MG63 (cell line): ENCODE data around the gene LBH. TPM values are rescaled to one million over a fixed set of nuclear protein-coding genes. Genes with fewer than 3 reads are reported as not detected.

Source experiments
- DNase-seq: peaks from one replicate; pipeline ENCODE4 v3.0.0-alpha.2; 2020
- H3K27me3 ChIP-seq: fragments of 250-450 bp; sonication (Bioruptor Pico); 2 replicates; pipeline ENCODE4 v1.5.1; 2020; ENCODE audit warnings: mild to moderate bottlenecking, moderate library complexity
- H3K36me3 ChIP-seq: fragments of 250-450 bp; sonication (Bioruptor Pico); 2 replicates; pipeline ENCODE4 v1.5.1; 2020; ENCODE audit warnings: mild to moderate bottlenecking, moderate library complexity
- H3K4me3 ChIP-seq: fragments of 250-450 bp; sonication (Bioruptor Pico); 2 replicates; pipeline ENCODE4 v1.5.1; 2020; ENCODE audit warnings: mild to moderate bottlenecking, moderate library complexity
- H3K9me3 ChIP-seq: fragments of 250-450 bp; sonication (Bioruptor Pico); 2 replicates; pipeline ENCODE4 v1.5.1; 2020; ENCODE audit warnings: mild to moderate bottlenecking, moderate library complexity
- total RNA-seq: library from RNA; depleted of rRNA; stranded (reverse); fragments of >200 nt; shearing (Covaris generic); gene quantifications from 2 replicates; pipeline ENCODE4 v1.2.3, GENCODE V29; 2014; ENCODE audit warnings: low replicate concordance

LBH gene
- total RNA-seq, 1 experiment from 2014 or later: 60.0 TPM

DNA sequence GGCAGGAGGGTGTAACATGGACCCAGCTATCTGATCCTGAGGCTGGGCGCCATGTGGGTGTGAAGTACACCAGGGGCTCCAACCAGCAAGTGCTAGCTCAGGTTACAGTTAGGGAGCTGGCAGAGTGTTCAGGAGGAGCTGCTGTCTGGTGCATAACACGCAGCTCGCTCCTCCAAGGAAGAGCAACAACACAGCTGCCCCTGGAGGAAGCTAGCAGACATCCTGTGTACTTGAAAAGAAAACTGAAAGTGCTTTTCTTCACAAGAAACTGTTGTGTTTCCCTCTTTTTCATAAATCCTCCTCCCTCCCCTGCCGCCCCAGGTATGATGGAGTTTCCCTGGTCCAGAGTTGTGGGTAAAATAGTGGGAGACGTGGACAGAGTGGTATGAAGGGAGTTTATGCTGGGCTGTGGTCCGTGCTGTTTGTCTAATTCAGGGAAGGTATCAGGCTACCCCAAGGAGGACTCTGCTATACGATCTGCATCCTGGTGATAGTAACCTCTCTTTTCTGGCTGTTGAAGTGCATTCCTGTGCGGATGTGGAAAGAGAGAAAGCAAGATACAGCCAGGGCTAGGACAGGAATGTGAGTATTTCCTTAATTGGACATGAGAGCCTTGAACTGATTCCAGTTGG is 6.1 kb upstream of the LBH start:
- Histone ChIP-seq H3K27me3 (no peaks in the 10 kb centered on the region), H3K36me3 (no peaks in the 10 kb centered on the region), H3K4me3 (peak overlapping the region; percentile 12), H3K9me3 (no peaks in the 10 kb centered on the region)
- DNase-seq: peak; percentile 58

DNA sequence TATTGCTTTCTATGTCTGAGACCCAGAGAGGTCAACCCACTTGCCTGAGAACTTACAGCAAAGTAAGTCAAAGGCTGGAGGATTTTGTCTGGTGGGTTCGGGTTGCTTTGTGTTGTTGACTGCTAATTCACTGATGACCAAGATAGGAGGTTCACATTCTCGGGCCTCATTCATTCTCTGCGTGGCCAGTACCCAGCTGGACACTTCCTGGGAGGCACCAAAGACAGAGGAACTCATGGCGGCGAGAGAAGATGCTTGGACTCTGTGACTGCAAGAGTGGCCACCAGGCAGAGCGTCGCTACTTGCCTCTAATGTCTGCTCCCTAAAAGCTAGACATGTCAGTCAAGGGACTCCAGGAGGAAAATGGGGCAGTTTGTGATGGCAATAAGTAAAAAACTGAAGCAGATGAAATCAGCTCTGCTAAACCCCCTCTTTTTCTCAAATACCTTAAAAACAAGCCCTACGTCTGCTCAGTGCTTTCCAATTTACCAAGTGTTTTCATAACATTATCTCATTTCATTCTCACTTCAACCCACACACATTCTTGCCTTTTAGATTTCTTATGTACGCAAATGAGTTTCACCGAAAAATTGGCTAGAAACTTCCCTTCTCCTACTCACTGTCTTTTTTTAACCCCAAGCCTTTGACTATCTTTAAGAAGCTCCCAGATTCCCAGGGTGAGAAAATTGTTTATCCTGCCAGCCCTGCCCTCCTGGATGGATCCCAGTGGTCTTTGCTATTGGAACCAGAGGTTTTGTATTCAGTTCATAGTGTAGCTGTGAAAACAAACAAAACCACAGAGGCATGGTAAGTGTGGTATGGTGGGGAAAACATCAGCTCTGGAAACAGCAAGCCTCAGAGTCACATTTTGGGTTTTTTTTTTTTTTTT is 4.9 kb upstream of the LBH start:
- no peaks in the 10 kb centered on the region for H3K36me3 ChIP-seq
- H3K27me3 ChIP-seq: no peaks in the 10 kb centered on the region
- no peaks in the 10 kb centered on the region for H3K9me3 ChIP-seq
- DNase-seq: peak; percentile 72
- no peak overlapping the region for H3K4me3 ChIP-seq

DNA sequence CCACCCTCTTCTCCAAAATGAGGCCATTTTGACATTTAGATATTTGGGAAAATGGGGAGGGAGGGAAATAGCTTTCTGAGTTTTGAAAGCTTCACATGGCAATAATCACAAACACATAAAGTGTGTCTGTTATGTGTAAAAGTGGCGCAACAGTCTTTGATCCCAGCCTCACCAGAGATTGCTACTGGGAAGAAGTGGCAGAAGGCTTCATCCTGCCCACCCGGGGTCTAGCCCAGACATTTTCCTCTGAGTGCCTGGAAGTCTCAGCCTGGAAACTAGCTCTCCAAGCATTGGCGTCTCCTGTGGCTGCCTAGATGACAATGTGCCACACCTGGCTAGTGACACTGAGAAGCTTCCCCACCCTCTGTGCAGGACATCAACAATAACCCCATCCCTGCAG is 1.7 kb upstream of the LBH start:
- Histone ChIP-seq H3K27me3 (no peaks in the 10 kb centered on the region), H3K4me3 (no peak overlapping the region), H3K36me3 (peaks cover 3% of the 10 kb centered on the region), H3K9me3 (no peaks in the 10 kb centered on the region)
- no peak for DNase-seq

DNA sequence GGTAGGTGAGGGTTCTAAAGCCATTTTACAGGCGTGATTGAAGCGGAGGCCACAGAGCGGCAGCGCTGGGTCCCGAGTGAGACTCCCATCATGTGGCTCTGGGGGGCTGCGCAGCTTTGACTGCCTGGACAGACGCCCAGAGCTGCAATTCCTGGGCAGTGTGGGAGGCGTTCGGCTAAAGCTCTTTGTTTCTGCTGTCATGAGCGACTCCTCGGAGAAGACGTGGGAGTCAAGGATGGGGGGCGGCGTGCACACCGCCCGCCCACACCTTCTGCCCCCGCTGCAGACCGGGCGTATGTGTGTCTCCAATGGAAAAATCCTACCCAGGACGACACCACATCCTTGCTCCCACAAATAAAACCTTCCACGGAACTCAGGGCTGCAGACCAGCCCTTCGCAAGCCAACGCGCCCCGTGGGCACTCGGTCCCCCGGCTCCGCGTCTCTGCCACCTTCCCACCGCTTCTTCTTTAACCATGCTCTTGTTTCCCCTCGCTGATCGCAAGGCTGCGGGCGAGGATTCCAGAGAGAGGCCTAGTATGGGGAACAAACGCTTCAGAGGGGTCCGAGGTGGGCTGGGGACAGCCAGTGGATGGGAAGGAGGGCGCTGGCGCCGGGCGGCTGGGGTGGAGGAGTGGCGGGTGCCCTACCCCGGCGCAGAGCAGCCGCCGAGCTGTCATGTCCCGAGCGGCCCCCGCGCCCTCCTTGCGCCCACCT is 680 bp upstream of the LBH start:
- no peaks in the 10 kb centered on the region for H3K27me3 ChIP-seq
- H3K9me3 ChIP-seq: no peaks in the 10 kb centered on the region
- DNase-seq: no peak
- H3K36me3 ChIP-seq: peaks cover 13% of the 10 kb centered on the region
- H3K4me3 ChIP-seq: peak overlapping the region; percentile 77

DNA sequence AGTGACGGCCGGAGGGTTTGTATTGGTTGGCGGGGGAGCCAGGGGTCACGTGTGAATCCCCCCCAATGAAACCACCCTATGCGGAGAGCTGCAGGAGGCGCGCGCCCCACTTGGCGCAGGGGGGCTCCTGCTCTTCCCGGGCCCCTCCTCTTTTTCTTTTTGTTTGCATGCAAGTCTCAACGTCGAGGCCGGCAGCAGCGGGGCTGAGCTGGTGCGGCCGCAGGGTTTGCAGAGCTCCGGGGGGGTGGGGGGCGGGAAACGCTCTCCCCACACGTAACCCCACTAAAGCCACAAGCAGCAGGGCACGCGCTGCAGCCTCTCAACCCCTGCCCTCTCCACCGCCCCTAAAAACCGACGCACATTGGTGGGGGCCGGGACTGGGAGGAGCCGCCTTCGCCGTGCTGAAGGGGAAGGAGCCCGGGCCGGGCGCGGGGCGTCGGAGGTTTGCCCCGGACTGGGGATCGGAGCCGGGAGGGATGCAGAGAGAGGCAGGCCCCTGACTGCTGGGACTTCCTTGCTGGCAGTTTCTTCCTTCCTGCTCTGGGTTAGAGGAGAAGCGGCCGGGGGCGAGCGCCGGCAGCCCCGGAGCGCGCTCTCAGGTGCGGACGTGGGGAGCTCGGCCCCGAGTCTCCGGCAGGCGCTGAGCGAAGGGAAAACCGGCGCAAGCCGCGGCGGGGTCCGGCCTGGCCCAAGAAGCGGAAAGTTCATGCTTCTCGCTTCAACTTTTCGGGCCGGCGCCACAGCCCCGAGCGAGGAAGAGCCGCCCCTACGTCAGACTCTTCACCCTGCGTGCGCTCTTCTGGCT is 864 bp downstream of the LBH start:
- Histone ChIP-seq H3K36me3 (peaks cover 29% of the 10 kb centered on the region), H3K9me3 (no peaks in the 10 kb centered on the region), H3K4me3 (peak overlapping the region; percentile 77), H3K27me3 (no peaks in the 10 kb centered on the region)
- peak; percentile 53 for DNase-seq

DNA sequence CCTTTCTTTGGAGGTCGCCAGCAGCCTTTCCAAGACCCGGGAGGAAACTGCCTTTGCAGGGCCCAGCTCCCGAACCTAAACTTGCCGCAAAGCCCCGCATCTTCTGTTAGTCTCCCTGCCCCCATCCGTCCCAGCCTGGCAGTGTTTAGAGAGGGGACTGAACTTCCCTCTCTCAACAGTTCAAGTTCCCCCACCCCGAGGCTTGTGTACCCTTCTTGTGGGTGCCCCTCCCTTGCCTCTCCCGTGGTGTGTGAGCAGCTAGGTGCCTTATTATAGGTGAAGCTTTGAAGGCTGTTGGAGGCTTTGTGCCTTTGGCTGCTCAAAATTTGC is 1.4 kb downstream of the LBH start:
- H3K27me3 ChIP-seq: no peaks in the 10 kb centered on the region
- no peaks in the 10 kb centered on the region for H3K9me3 ChIP-seq
- H3K4me3 ChIP-seq: peak overlapping the region; percentile 77
- peaks cover 34% of the 10 kb centered on the region for H3K36me3 ChIP-seq
- DNase-seq: no peak

DNA sequence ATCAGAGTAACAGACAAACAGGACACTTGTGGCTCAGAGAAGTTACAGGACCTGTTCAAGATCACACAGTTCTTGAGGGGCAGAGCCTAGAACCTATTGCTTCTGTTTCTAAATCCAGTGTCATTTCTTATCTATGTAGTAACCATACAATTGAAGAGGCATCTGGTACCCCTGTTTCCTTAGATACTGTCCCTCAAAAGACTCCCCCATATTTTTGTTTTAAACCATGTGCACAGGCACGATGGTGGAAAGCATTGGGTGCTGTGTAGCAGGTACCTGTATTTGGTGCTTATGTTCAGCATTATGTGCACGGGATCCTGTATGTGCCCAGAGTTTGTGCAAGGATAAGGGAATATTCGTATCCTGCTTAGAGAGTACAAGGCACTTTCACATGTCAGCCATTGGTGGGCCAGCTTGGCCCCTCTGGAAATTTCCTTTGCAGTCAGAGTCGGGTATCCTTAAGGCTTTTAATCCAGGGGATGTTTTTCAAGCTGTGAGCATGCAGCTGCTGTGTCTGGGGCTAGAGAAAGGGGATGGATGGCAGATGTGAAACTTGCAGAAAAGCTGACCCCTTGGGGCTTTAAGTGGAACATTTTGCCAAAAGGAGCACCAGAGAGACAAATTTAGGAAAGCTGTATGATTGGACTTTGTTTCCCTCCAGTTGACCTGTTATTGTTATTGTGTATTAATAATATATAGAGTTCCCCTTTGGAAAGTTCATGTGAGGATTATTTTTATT is 2.1 kb downstream of the LBH start:
- Histone ChIP-seq H3K4me3 (peak overlapping the region; percentile 77), H3K27me3 (no peaks in the 10 kb centered on the region), H3K36me3 (peaks cover 37% of the 10 kb centered on the region), H3K9me3 (no peaks in the 10 kb centered on the region)
- no peak for DNase-seq

DNA sequence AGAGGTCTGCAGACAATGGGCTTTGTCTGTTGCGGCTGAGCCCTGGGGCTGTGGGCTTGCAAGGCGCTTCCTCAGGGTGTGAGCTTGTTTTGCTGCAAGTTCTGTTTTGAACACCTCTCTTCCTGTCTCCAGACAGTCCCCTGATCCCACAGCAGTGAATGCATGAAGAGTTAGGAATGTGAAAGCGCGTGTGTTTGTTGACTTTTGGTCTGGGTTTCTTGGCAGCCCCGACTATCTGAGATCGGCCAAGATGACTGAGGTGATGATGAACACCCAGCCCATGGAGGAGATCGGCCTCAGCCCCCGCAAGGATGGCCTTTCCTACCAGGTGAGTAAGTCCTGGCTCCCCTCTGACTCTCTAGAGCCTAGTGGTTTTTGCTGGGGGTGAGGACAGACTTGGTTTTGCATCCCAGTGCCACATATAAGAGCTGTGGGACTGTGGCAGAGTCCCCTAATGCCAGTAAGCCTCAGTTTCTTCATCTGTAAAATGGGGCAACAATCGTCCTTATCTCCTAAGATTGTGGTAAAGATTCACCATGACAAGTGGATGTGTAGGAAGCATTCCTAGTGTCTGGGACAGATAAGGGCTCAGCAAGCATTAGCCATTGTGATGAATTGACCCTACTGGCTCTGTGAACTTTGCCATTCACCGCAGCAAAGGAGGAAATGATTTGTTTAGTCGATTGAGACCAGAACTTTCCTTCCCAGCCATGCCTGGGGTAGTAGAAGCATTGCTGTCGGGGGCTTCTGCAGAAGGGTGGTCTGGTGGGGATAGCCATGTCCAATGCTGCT is 3.0 kb downstream of the LBH start:
- Histone ChIP-seq H3K9me3 (no peaks in the 10 kb centered on the region), H3K27me3 (no peaks in the 10 kb centered on the region)

DNA sequence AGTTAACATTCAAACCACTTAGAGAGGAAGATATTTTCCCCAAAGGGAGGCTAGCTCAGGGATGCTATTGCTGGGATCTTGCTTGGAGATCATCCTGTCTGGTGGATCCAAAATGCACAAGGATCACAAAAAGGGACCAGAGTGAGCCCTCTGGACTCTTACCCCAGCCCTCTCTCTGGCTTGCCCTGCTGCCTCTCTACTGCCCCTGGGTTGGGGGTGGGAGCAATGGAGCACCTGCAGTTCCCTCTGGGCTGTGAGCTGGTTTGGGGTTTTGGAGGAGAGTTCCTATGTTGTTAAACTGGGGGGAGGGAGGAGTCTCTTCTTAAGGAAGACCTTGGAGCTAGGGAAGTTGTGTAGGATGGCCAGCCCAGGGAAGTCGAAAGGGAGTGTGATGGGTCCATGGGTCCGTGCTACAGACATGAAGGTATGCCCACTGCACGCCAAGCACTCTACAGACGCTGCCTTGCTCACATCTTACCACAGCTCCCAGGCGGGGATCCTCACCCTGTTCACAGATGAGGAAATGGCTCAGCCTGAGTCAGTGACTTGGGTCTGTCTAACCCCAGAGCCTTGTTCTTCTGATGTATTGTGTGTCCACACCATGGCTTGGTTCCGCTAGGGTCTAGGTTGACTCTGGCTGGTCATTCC is 3.8 kb downstream of the LBH start:
- H3K36me3 ChIP-seq: peaks cover 50% of the 10 kb centered on the region
- no peak for DNase-seq
- H3K9me3 ChIP-seq: no peaks in the 10 kb centered on the region
- H3K4me3 ChIP-seq: no peak overlapping the region
- H3K27me3 ChIP-seq: no peaks in the 10 kb centered on the region

More for the DNA sequence above, 3.0 kb downstream of the LBH start:
- Histone ChIP-seq H3K36me3 (peaks cover 43% of the 10 kb centered on the region), H3K4me3 (peak overlapping the region; percentile 77)
- peak; percentile 88 for DNase-seq

DNA sequence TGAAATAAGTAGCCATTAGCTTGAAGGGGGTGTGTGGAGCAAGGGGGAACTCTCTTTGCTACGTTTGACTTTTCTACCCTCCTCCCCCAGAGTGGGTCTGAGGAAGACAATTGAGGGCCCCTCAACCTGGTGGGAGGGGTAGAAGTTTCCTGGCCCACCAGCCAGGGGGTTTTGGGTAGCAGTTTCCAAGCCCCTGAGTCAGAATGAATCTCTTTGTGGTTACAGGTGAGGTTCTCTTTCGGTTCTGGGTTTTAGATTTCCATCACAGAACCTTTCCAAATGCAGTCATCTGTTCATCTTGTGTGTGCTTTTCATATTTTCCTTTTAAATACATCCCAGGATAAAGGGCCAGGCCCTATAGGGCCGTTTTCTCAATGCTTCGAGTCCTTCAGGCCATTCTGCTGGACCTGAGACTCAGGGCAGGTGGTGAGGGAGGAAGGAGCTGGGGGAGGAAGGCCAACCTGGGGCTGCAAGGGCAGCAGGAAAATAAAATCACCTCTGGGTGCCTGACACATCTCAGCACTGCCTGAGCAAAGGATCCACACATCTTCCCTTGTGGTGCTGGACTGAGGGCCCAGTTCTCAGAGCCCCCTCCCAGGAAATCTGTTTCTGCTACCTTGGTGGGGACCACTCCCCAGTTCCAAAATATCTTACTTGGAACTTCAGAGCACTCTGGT is 4.7 kb downstream of the LBH start:
- H3K36me3 ChIP-seq: peaks cover 55% of the 10 kb centered on the region
- no peak for DNase-seq
- H3K4me3 ChIP-seq: no peak overlapping the region
- no peaks in the 10 kb centered on the region for H3K27me3 ChIP-seq
- no peaks in the 10 kb centered on the region for H3K9me3 ChIP-seq

DNA sequence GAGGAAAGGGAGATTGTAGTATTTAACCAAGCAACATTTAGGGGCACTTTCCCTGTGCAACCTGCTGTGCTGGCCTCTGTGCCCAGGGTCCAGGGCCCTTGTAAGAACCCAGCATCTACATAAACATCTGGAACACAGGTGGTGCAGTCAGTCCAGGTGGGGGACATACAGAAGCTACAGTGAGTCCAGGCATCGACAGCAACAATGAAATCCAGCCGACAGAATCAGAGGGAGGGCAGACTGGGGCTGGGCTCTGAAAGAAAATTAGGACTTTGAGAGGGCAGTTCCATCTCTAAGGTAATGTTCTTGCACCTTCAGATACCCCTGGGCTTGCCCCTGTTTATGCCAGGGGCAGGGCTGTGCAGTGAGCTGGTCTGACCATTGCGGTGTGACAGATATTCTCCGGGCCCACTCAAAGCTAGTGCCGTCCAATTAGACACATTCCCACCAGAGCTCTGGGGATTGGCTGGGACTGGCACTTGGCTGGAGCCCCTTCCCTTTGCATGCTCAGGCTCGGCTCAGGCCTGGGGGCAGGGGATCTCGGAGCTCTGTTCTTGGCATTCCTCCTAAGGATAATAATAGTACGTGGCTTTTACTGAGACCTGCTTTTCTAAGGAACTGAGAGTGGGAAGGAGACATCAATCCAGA is 5.4 kb downstream of the LBH start:
- peaks cover 56% of the 10 kb centered on the region for H3K36me3 ChIP-seq
- no peaks in the 10 kb centered on the region for H3K27me3 ChIP-seq
- no peak for DNase-seq
- H3K9me3 ChIP-seq: no peaks in the 10 kb centered on the region
- H3K4me3 ChIP-seq: no peak overlapping the region

DNA sequence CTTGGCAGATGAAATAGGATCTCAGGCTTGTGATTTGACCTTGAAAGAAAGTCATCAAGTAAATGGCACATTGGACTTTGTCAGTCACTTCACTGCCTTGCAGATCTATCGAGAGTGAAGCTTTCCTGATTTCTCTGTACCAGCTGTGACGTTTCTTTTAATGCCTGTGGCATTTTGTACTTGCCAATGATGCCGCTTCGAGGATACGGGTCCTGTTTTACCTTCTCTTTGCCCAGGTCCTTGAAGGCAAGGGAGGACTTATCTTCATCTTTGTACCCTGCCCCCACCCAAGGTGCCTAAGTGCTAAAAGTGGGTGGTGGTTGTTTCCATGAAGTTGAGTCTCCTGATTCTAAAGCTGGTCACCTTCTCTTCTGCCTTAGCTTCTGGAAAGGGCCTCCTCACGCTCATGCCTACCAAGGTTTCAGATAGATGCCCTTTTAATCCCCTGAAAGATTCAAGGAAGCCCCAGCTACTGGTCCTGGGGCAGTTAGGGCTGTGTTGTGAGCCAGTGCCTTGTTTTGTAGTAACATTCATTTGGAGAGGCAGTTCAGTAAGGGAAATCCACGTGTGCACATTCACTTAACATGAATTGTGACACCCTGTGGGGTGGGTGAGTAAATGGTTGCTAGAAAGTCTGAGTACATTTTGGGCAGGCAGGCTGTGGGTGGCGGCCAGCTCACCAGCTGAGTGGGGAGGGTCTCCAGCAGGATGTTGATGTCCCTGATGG is 6.1 kb downstream of the LBH start:
- Histone ChIP-seq H3K27me3 (no peaks in the 10 kb centered on the region), H3K36me3 (peaks cover 56% of the 10 kb centered on the region), H3K9me3 (no peaks in the 10 kb centered on the region), H3K4me3 (no peak overlapping the region)
- DNase-seq: no peak

DNA sequence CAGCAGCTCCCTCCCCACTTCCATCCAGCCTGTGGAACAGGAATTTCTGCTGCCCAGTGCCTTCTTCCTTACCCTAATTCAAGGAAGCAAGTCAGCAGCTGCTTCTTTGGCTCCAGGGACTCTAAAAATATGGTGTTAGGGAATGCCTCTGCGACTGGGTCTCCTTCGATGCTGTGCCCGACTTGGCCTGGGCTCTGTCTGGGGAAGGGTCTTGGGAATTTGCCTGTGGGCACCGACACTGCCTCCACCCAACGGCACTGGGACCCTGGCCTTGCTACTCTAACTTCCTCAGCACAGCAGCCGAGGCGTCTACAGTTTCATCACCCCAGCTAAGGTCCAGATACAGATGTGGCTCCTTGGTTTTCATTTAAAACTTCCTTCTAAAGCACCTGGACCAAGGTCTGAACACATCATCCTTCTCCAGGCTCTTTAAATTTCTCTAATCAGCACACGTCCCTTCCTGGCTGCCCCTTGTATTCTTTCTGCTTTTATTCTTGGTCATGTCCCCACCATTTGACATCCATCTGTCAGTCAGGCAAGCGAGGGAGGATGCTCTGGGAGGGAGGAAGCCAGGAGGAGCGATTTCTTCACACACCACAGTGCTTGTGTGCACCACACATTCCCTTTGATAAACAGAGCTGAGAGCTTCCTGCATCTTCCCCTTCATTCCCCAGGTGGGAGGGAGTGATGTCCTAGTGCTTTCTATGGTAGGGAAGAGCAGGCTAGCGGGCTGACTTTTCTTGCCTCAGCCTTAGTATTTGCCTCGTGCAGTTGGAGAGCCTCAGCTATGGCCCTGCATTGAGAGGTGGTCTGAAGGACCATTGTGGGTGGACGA is 6.8 kb downstream of the LBH start:
- H3K36me3 ChIP-seq: peaks cover 63% of the 10 kb centered on the region
- H3K9me3 ChIP-seq: no peaks in the 10 kb centered on the region
- no peaks in the 10 kb centered on the region for H3K27me3 ChIP-seq
- H3K4me3 ChIP-seq: no peak overlapping the region
- DNase-seq: no peak
